GM10248 (cell line): ENCODE data around the gene SDR42E2.
A peak's percentile ranks its signal among the peaks of the same experiment; 100 is the strongest.

Experiments used
- CTCF ChIA-PET: fragments of 300-600 bp; sonication (Branson Sonifier 250); formaldehyde crosslinking; extraction: SDS; loops from one replicate; lab custom pipeline; 2021; ENCODE audit warnings: antibody characterized with exemption; lab: Yijun Ruan, JAX
- POLR2A ChIA-PET: fragments of 350-650 bp; sonication (Branson Sonifier 250); formaldehyde crosslinking; extraction: SDS; loops from one replicate; lab custom pipeline; 2020; ENCODE audit warnings: antibody characterized with exemption; lab: Yijun Ruan, JAX
- DNase-seq: peaks from one replicate; pipeline ENCODE4 v3.0.0; 2012; ENCODE audit errors: extremely low spot score
- CTCF ChIP-seq: IDR thresholded peaks from 2 replicates; pipeline ENCODE4 v1.5.1; 2012; ENCODE audit warnings: mild to moderate bottlenecking, low read depth; ENCODE audit errors: extremely low read depth, missing control alignments, control extremely low read depth

Gene SDR42E2

GRCh38 chr16:22161999-22162655 lies at the start of gene SDR42E2:
TSS of gene SDR42E2 (plus strand) at chr16:22162506. CDS start at chr16:22165583, 3,077 bp downstream.
- no peak for TF ChIP-seq CTCF
- DNase-seq, result peak; percentile 45
- CTCF ChIA-PET, result interaction anchor here (1.4 kb wide), 1 partner anchor 63 kb away, joined by 3 read pairs; no protein-coding TSS in a partner anchor
- POLR2A ChIA-PET, result no interaction called here

GRCh38 chr16:22116095-22116700 lies 46.1 kb upstream of the SDR42E2 start:
- CTCF ChIA-PET, result interaction anchor here (1.3 kb wide), 1 partner anchor 17 kb away, joined by 6 read pairs; no protein-coding TSS in a partner anchor
- POLR2A ChIA-PET, result no interaction called here
- DNase-seq, result no peak
- no peak for TF ChIP-seq CTCF

GRCh38 chr16:22117609-22118008 lies 44.7 kb upstream of the SDR42E2 start:
- POLR2A ChIA-PET, result no interaction called here
- DNase-seq, result no peak
- CTCF ChIA-PET, result interaction anchor here (1.0 kb wide), 1 partner anchor 19 kb away, joined by 3 read pairs; no protein-coding TSS in a partner anchor
- TF ChIP-seq CTCF, result no peak

GRCh38 chr16:22120440-22120839 lies 41.9 kb upstream of the SDR42E2 start:
- no peak for DNase-seq
- POLR2A ChIA-PET, result no interaction called here
- CTCF ChIA-PET, result interaction anchor here (1.0 to 2.7 kb wide), 7 partner anchors 11 to 68 kb away, joined by 3 to 6 read pairs (median 3); no protein-coding TSS in a partner anchor
- TF ChIP-seq CTCF, result no peak

- no peak for DNase-seq
- TF ChIP-seq CTCF, result no peak
- POLR2A ChIA-PET, result no interaction called here
- CTCF ChIA-PET, result no interaction called here
These were observed 40.1 kb upstream of the SDR42E2 start for GRCh38 chr16:22122239-22122638.

- ChIA-PET POLR2A (no interaction called here), CTCF (no interaction called here)
- DNase-seq, result no peak
- TF ChIP-seq CTCF, result no peak
These were observed 39.2 kb upstream of the SDR42E2 start for GRCh38 chr16:22123146-22123545.
